GM10847 (cell line): ENCODE results near the gene CD302.

Experiments used
- POLR2A ChIP-seq: IDR thresholded peaks from 2 replicates; pipeline ENCODE4 v1.6.1; 2011; ENCODE audit not compliant: insufficient read length; ENCODE audit errors: extremely low read depth

The CD302 gene

GRCh38 chr2:159769147-159769546 lies 28.9 kb downstream of the CD302 start:
- no peak for TF ChIP-seq POLR2A

GRCh38 chr2:159762075-159762474 lies 35.9 kb downstream of the CD302 start:
- no peak for TF ChIP-seq POLR2A

- no peak for TF ChIP-seq POLR2A
Observed at GRCh38 chr2:159760326-159760725, 37.7 kb downstream of the CD302 start.

- TF ChIP-seq POLR2A, result no peak
Observed at GRCh38 chr2:159759577-159759976, 38.4 kb downstream of the CD302 start.

GRCh38 chr2:159758686-159759085 lies 39.3 kb downstream of the CD302 start:
- no peak for TF ChIP-seq POLR2A

- TF ChIP-seq POLR2A, result no peak
Observed at GRCh38 chr2:159758239-159758638, 39.8 kb downstream of the CD302 start.

GRCh38 chr2:159755788-159756187 lies 42.2 kb downstream of the CD302 start:
- TF ChIP-seq POLR2A, result no peak

- TF ChIP-seq POLR2A, result no peak
Observed at GRCh38 chr2:159755014-159755413, 43.0 kb downstream of the CD302 start.

GRCh38 chr2:159753797-159754196 lies 44.2 kb downstream of the CD302 start:
- TF ChIP-seq POLR2A, result no peak

- TF ChIP-seq POLR2A, result no peak
Observed at GRCh38 chr2:159750873-159751272, 47.1 kb downstream of the CD302 start.

GRCh38 chr2:159748089-159748488 lies 49.9 kb downstream of the CD302 start:
- TF ChIP-seq POLR2A, result no peak

- TF ChIP-seq POLR2A, result no peak
Observed at GRCh38 chr2:159744363-159744762, 53.6 kb downstream of the CD302 start.

GRCh38 chr2:159742846-159743245 lies 55.2 kb downstream of the CD302 start:
- no peak for TF ChIP-seq POLR2A

GRCh38 chr2:159738509-159739390 lies 59.3 kb downstream of the CD302 start:
- TF ChIP-seq POLR2A, result no peak

GRCh38 chr2:159737917-159738296 lies 60.1 kb downstream of the CD302 start:
- TF ChIP-seq POLR2A, result no peak

GRCh38 chr2:159737292-159737916 lies 60.6 kb downstream of the CD302 start:
- TF ChIP-seq POLR2A, result no peak
